Suprapubic skin (tissue), 4 donors: Measurements from ENCODE around the gene AASDH.

Experiments
- EP300 ChIP-seq: sonication (generic); formaldehyde crosslinking; IDR thresholded peaks from one replicate; pipeline ENCODE4 v1.6.1; 2017; ENCODE audit warnings: antibody characterized with exemption
- POLR2A ChIP-seq, 2 donors: fragments of 450-650 bp; IDR thresholded peaks; one replicate each; pipeline ENCODE4 v1.6.1; 2017; ENCODE audit warnings: antibody characterized with exemption in 2 of 2, mild to moderate bottlenecking in 2 of 2, moderate library complexity in 2 of 2
- POLR2AphosphoS5 ChIP-seq, 3 donors: sonication (generic); formaldehyde crosslinking; IDR thresholded peaks; one replicate each; pipeline ENCODE4 v1.6.1; 2017; ENCODE audit warnings: antibody characterized with exemption in 3 of 3
- TF ChIP-seq, protein P1 (sequence below), 2 donors: fragments of 200-600 bp in 1 of 2; fragments of 450-650 bp in 1 of 2; sonication (generic) in 1 of 2; IDR thresholded peaks; one replicate each; pipeline ENCODE4 v1.5.1; 2016 to 2019; ENCODE audit warnings: antibody characterized with exemption in 2 of 2, mild to moderate bottlenecking in 1 of 2, moderate library complexity in 1 of 2

GRCh38 chr4:56391270-56391669 is 4.0 kb upstream of the AASDH start:
- TF ChIP-seq, protein P1, sequence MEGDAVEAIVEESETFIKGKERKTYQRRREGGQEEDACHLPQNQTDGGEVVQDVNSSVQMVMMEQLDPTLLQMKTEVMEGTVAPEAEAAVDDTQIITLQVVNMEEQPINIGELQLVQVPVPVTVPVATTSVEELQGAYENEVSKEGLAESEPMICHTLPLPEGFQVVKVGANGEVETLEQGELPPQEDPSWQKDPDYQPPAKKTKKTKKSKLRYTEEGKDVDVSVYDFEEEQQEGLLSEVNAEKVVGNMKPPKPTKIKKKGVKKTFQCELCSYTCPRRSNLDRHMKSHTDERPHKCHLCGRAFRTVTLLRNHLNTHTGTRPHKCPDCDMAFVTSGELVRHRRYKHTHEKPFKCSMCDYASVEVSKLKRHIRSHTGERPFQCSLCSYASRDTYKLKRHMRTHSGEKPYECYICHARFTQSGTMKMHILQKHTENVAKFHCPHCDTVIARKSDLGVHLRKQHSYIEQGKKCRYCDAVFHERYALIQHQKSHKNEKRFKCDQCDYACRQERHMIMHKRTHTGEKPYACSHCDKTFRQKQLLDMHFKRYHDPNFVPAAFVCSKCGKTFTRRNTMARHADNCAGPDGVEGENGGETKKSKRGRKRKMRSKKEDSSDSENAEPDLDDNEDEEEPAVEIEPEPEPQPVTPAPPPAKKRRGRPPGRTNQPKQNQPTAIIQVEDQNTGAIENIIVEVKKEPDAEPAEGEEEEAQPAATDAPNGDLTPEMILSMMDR (IDR thresholded peaks at IDR 0.05): no peak
- no peak for TF ChIP-seq POLR2A (IDR thresholded peaks at IDR 0.05)
- TF ChIP-seq POLR2AphosphoS5 (IDR thresholded peaks at IDR 0.05): no peak
- TF ChIP-seq EP300: no peak
